ENCODE data around the gene PSD2. TPM values are rescaled to one million over a fixed set of nuclear protein-coding genes. Genes with fewer than 3 reads are reported as not detected.

PSD2 gene
- total and polyA plus RNA-seq, 2 of the 13 experiments (the other 11 are each of a cell fraction or from before 2014, with no cell fraction given), result 0.07 TPM; not detected in 1

DNA sequence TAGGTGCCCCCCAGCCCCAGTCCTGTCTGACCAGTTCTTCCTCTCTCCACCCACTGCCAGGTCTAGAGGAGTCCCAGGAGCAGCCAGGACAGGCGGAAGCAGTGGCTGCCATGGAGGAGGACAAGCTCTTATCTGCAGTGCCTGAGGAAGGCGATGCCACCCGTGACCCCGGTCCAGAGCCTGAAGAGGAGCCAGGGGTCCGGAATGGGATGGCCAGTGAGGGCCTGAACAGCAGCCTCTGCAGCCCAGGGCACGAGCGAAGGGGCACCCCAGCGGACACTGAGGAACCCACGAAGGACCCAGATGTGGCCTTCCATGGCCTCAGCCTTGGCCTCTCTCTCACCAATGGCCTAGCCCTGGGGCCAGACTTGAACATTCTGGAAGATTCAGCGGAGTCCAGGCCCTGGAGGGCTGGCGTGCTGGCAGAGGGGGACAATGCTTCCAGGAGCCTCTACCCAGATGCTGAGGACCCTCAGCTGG, 13.8 kb downstream of the PSD2 start (continued):
- TF ChIP-seq, protein P1, sequence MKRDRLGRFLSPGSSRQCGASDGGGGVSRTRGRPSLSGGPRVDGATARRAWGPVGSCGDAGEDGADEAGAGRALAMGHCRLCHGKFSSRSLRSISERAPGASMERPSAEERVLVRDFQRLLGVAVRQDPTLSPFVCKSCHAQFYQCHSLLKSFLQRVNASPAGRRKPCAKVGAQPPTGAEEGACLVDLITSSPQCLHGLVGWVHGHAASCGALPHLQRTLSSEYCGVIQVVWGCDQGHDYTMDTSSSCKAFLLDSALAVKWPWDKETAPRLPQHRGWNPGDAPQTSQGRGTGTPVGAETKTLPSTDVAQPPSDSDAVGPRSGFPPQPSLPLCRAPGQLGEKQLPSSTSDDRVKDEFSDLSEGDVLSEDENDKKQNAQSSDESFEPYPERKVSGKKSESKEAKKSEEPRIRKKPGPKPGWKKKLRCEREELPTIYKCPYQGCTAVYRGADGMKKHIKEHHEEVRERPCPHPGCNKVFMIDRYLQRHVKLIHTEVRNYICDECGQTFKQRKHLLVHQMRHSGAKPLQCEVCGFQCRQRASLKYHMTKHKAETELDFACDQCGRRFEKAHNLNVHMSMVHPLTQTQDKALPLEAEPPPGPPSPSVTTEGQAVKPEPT (CRISPR knock-in tag; IDR thresholded peaks at IDR 0.05; ENCODE audit: low read depth), result no peak
- TF ChIP-seq MTA1 (CRISPR knock-in tag; IDR thresholded peaks at IDR 0.05; ENCODE audit: borderline replicate concordance), result no peak
- no peak for TF ChIP-seq FOXC1 (CRISPR knock-in tag; IDR thresholded peaks at IDR 0.05; ENCODE audit: borderline replicate concordance)
- TF ChIP-seq RORA (CRISPR knock-in tag; IDR thresholded peaks at IDR 0.05), result no peak
- TF ChIP-seq NFATC3 (CRISPR knock-in tag; IDR thresholded peaks at IDR 0.05), result no peak
- no peak for TF ChIP-seq DNMT3B (CRISPR knock-in tag; conservative IDR thresholded peaks at IDR 0.05)
- no peak for TF ChIP-seq ZFX (CRISPR knock-in tag; IDR thresholded peaks at IDR 0.05; ENCODE audit: low read depth)

DNA sequence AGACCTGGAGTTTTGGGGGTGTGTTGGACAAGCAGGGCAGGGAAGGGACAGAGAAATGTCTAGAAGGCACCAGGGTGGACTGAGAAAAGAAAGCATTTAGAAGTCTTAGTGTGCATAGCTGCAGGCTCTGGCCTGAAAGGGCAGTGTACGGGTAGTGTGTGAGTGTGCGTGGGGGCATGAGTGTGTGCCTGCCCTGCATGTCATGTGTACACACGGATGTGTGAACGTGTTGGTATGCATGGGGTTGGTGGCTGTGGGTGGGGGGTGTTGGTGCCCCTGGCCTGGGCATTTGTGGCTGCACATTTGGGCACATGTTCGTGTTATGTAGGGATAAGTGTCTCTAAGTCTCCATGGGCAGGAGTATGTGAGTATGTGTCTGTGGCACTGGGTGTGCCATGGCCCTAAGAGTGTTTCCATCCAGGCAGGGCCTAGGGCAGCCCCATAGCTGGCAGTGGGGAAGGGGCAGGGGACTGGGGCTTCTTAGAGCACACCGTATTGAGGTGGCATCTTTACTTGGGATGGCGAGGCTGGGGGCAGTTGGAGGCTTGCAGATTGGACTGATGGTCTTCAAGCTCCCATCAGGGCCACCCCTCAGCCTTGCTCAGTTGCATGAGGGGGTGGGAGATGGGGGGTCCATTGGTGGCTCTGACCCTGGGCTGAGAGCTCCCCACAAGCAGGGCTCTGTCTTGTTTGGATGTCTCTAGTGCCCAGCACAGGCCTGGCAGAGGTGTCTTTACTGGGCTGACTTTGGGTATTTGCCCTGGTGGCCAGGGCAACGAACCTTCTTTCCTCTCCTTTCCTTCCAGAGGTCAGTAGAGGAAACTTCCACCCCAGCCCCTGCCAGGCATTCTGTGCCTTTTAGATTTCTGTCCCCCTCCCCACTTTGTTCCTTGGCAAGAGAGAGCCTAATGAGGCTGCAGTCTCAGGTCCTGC, 15.0 kb downstream of the PSD2 start:
- Histone ChIP-seq H3K4me1 (ENCODE audit: insufficient read depth, low read length) (no peaks in the 10 kb centered on the region), H3K9ac (ENCODE audit: insufficient read depth, low read depth, low read length) (no peak overlapping the region), H3K79me2 (ENCODE audit: insufficient read depth, low read length) (no peaks in the 10 kb centered on the region), H4K20me1 (ENCODE audit: insufficient read depth, low read length) (peaks cover 2% of the 10 kb centered on the region; the same call in 1 of the 2 replicates), H3K4me2 (ENCODE audit: low read depth, low read length) (no peak overlapping the region), H3K27ac (ENCODE audit: extremely low read length, insufficient read depth, low read length) (no peak overlapping the region), H3K27me3 (ENCODE audit: control insufficient read depth in 1 of 2, insufficient read depth in 2 of 2, low read length in 2 of 2) (peaks cover 22 to 54% of the 10 kb centered on the region in 2 experiments; a peak in 4 of 5 replicates), H3K9me3 (ENCODE audit: low read length) (no peaks in the 10 kb centered on the region), H2AFZ (ENCODE audit: low read length) (no peak overlapping the region), H3K4me3 (replicated peaks in 1 of 3; ENCODE audit: insufficient read depth in 1 of 3, low read depth in 2 of 3, low read length in 3 of 3) (no peak overlapping the region), H3K36me3 (replicated peaks in 1 of 2; ENCODE audit: control insufficient read depth in 1 of 2, insufficient read depth in 2 of 2, low read length in 2 of 2) (no peaks in the 10 kb centered on the region)
- 7% methylated on average over 6 of the region's 8 CpGs for WGBS (ENCODE audit: low lambda C conversion rate)
- DNase-seq (ENCODE audit: low spot score), result no peak
- ChIA-PET POLR2A (no interaction called here), CTCF (ENCODE audit: low intra/inter-chr PET ratio, low total read pairs) (no interaction called here)
- in situ Hi-C loops (cut with HindIII; ENCODE audit: extremely low pct_ligation_motif_present, low pct_unique_long_range_greater_than_20kb), result no loop called here
- intact Hi-C loops (cut with micrococcal nuclease; ENCODE audit: unreplicated experiment), result no loop called here
- no TSS peak for BruUV-seq (replicated peaks)
- no peak for ATAC-seq
- FAIRE-seq, result no peak
- TF ChIP-seq, protein P2, sequence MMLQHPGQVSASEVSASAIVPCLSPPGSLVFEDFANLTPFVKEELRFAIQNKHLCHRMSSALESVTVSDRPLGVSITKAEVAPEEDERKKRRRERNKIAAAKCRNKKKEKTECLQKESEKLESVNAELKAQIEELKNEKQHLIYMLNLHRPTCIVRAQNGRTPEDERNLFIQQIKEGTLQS (CRISPR knock-in tag; IDR thresholded peaks at IDR 0.05), result no peak
- TF ChIP-seq, protein P3, sequence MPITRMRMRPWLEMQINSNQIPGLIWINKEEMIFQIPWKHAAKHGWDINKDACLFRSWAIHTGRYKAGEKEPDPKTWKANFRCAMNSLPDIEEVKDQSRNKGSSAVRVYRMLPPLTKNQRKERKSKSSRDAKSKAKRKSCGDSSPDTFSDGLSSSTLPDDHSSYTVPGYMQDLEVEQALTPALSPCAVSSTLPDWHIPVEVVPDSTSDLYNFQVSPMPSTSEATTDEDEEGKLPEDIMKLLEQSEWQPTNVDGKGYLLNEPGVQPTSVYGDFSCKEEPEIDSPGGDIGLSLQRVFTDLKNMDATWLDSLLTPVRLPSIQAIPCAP (CRISPR knock-in tag; IDR thresholded peaks at IDR 0.05; ENCODE audit: low read depth), result no peak
- TF ChIP-seq TBP (CRISPR knock-in tag; IDR thresholded peaks at IDR 0.05), result no peak
- no peak for TF ChIP-seq GZF1 (CRISPR knock-in tag; IDR thresholded peaks at IDR 0.05)
- no peak for TF ChIP-seq ZNF598 (CRISPR knock-in tag; IDR thresholded peaks at IDR 0.05; ENCODE audit: borderline replicate concordance)
- no peak for TF ChIP-seq CBX2 (IDR thresholded peaks at IDR 0.05; ENCODE audit: low read depth, low read length)
- no peak for TF ChIP-seq CBX2 (CRISPR knock-in tag; IDR thresholded peaks at IDR 0.05; ENCODE audit: low read depth)
- TF ChIP-seq, protein P4, sequence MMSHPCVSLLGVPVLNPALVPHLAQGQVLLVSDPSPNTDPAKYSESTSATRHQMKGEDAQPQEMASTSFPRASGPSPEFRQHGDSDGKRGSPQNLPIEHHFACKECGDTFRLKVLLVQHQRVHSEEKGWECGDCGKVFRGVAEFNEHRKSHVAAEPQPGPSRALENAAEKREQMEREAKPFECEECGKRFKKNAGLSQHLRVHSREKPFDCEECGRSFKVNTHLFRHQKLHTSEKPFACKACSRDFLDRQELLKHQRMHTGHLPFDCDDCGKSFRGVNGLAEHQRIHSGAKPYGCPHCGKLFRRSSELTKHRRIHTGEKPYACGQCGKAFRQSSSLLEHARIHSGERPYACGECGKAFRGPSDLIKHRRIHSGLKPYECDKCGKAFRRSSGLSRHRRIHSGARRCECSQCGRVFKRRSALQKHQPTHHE (CRISPR knock-in tag; IDR thresholded peaks at IDR 0.05; ENCODE audit: borderline replicate concordance), result no peak

Data from HepG2 (cell line).